LoVo (cell line): ENCODE results near the gene SEMA7A.
A peak's percentile ranks its signal among the peaks of the same experiment; 100 is the strongest.
"Not testable (repeated sequence)": the region's sequence is repeated elsewhere in the genome, so short reads cannot be mapped to it uniquely, and the experiment has no call there.

Experiments
- DNase-seq: peaks from one replicate; pipeline ENCODE4 v3.0.0-alpha.2; 2016; ENCODE audit warnings: low spot score

SEMA7A gene, protein sequence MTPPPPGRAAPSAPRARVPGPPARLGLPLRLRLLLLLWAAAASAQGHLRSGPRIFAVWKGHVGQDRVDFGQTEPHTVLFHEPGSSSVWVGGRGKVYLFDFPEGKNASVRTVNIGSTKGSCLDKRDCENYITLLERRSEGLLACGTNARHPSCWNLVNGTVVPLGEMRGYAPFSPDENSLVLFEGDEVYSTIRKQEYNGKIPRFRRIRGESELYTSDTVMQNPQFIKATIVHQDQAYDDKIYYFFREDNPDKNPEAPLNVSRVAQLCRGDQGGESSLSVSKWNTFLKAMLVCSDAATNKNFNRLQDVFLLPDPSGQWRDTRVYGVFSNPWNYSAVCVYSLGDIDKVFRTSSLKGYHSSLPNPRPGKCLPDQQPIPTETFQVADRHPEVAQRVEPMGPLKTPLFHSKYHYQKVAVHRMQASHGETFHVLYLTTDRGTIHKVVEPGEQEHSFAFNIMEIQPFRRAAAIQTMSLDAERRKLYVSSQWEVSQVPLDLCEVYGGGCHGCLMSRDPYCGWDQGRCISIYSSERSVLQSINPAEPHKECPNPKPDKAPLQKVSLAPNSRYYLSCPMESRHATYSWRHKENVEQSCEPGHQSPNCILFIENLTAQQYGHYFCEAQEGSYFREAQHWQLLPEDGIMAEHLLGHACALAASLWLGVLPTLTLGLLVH

DNA sequence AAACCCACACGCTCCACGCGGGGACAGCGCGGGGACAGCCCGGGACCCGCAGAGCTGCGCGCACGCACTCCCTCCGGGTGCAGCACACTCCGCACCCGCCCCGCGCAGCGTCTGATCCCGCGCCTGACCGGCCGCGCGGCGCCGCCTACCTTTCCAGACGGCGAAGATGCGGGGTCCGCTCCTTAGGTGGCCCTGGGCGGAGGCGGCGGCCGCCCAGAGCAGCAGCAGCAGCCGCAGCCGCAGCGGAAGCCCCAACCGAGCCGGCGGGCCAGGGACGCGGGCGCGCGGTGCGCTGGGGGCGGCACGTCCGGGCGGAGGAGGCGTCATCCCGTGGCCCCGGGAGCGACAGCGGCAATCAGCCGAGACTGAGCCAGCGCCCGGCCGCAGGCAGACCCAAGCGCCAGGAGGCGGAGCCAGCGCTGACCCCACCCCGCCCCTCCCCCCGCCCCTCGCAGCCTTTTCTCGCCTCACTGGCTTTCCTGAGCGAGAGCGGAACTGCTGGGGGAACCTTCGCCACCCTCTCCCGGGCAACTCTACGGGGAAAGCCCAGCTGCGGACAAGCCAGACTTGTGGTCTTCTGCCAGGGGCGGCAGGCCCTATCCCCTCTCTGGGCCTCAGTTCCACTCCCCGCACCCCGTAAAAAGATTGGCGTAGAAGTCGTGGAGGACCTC is at the start of gene SEMA7A:
Gene SEMA7A (minus strand): TSS at position 367 of the 671 bp plus-strand sequence. CDS start 40 bp downstream, at position 327.
- DNase-seq: peak; percentile 84

DNA sequence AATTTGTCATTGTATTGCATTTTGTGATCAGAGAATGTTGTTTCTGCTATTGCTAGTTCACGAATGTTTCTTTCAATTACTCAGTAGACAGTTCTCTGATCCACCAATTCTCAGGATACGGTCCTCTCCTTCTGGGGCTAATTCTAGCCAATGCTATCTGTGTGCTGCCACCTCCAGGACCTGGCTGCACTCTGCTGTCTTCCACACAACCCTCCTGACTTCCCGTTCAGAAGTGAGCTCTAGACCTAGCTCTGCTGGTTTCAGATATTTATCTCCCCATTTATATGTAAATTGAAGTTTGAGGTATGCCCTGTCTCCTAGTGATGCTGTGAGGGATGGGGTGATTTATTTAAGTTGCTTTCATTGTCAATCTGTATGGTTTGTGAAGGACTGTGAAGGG is 48.9 kb upstream of the SEMA7A start:
- DNase-seq: no peak

DNA sequence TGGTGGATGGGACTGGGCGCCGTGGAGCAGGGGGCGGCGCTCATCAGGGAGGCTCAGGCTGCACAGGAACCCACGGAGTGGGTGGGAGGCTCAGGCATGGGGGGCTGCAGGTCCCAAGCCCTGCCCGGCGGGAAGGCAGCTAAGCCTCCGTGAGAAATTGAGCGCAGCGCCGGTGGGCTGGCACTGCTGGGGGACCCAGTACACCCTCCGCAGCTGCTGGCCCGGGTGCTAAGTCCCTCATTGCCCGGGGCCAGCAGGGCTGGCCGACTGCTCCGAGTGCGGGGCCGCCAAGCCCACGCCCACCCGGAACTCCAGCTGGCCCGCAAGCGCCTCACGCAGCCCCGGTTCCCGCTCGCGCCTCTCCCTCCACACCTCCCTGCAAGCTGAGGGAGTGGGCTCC is 46.6 kb upstream of the SEMA7A start:
- not testable (repeated sequence) for DNase-seq

DNA sequence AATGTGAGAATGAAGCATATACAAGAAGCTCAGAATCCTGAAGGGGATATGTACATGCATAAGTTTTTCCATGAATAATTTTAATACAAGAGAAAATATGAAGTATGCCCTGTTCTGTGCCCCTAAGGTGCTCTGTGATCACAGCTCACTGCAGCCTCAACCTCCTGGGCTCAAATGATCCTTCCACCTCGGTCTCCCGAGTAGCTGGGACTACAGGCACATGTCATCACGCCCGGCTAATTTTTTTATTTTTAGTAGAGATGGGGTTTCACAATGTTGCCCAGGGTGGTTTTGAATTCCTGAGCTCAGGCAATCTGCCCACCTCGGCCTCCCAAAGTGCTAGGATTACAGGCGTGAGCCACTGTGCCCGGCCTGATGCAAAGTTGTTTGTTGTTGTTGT is 37.9 kb upstream of the SEMA7A start:
- DNase-seq: not testable (repeated sequence)

DNA sequence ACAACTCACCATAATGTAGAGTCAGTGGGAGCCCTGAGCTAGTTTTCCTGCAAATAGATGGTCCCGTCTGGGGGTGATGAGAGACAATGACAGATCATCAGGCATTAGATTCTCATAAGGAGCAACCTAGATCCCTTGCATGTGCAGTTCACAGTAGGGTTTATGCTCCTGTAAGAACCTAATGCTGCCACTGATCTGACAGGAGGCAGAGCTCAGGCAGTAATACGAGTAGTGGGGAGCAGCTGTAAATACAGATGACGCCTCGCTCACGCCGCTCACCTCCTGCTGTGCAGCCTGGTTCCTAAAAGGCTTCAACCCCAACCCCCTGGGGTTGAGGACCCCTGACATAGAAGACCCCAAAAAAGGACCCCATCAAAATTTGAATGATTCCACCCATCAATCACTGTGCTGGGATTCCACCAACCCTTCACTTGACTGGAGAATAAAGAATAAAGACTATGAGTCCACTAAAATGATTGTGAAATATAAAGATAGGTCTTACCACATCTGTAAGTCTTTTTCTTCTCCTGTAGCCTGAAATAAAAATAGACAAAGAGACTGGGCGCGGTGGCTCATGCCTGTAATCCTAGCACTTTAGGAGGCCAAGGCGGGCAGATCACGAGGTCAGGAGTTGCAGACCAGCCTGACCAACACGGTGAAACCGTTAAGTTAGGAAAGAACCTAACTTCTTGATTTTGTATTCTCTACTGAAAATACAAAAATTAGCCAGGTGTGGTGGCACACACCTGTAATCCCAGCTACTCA is 37.1 kb upstream of the SEMA7A start:
- no peak for DNase-seq

DNA sequence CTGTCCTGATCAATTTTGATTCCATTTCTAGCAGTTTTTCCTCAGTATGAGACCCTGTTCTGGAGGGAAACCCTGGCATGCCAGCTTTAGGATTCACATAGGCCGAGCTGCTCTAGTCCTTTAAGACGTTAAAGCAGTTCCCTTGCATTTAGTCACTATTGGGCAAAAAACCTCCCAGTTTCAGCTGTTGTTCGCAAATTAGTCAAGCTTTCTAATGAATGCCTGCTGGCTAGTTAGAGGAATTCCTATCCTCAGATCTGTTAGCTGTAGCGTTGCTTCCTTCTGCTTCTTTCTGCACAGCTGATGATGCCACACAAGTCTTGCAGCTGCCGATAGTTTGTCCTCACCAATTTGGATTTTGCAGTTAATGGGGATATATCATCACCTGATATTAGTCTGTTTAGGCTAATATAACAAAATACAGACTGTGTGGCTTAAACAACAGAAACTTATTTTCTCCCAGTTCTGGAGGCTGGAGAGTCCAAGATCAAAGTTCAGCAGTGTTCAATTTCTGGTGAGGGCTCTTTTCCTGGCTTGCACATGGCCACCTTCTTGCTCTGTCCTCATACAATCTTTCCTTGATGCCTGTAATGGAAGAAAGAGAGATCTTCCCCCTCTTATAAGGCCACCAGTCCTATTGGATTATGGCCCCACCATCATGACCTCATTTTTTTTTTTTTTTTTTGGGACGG is 34.7 kb upstream of the SEMA7A start:
- no peak for DNase-seq

DNA sequence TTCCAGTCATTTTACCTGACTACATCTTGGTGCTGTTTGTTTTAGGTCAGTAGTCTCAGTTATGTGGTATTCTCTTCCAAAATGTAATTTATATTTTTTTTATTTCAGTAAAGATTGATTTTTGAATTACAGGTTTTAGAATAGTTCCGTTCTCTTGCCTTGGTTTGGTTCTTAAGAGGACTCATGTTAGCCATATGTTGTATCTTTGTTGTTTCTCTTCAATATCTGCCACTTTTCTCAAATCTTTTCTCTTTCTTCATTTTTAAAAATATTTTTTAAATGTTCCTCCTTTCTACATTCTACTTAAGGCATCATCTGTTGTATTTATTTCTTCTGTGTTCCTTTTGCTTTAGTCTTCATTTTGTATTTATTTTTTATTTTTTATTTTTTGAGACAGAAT is 32.8 kb upstream of the SEMA7A start:
- DNase-seq: no peak

DNA sequence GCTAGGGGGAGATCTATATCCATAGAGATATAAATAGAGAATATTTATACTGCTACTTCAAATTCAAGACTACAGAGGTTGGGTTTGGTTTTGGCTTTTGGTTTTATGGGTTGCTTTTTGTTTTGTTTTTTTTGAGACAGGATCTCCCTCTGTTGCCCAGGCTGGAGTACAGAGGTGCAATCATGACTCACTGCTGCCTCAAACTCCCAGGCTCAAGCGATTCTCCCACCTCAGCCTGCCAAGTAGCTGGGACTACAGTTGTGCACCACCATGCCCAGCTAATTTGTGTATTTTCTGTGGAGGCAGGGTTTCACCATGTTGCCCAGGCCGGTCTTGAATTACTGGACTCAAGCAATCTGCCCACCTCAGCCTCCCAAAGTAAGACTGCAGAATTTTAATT is 31.1 kb upstream of the SEMA7A start:
- DNase-seq: no peak

DNA sequence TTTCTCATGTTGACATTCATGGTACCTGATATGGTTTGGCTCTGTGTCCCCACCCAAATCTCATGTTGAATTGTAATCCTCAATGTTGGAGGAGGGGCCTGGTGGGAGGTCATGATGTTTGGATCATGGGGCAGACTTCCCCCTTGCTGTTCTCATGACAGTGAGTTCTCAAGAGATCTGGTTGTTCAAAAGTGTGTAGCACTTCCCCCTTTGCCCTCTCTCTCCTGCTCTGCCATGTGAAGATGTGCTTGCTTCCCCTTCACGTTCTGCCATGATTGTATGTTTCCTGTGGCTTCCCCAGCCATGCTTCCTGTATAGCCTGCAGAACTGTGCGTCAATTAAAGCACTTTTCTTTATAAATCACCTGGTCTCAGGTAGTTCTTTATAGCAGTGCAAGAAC is 30.5 kb upstream of the SEMA7A start:
- no peak for DNase-seq

DNA sequence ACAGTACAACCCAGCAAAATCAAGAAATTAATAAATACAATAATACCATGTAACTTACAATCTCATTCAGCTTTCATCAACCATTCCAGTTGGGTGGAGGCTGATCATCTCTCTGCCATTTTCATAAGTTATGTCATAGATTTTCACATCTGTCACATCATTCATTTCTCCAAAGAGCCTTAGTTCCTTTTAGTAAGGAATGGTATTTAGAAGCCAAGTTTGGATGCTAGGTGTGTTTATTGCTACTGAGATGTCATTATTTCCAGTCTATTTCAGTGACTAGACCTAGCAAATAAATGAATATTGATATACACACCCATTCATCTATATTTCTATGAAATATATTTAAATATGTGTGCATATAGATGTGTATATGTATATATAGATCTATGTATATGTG is 29.9 kb upstream of the SEMA7A start:
- no peak for DNase-seq

DNA sequence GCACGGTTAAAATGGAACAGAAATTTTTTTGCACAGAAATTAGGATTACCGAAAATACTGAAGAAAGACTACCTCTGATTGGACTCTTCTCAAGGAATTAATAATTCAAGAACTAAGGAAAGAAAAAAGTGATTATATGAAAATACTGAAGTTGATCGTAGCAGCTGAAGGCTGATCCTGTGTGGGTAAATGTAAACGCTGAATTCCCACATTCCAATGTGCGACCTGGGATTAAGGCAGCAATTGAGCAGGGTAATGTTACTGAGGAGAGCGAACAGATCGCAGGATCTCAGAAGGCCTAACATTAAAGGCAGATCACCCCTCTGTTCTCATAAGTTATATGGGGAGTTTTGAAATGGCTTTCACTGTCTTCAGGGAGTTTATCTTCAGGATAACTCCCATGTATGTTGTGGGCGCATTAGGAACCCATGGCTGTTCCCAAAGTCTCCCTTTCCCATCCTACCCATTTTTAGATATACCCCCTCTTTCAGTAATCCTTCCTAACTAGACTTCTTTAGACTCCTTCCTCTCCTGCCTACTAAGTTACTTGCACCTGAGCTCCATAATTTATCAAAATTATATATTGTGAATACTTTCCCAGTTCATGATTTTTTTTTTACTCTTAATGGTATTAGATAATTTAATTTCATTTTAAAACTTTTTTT is 28.2 kb upstream of the SEMA7A start:
- no peak for DNase-seq

DNA sequence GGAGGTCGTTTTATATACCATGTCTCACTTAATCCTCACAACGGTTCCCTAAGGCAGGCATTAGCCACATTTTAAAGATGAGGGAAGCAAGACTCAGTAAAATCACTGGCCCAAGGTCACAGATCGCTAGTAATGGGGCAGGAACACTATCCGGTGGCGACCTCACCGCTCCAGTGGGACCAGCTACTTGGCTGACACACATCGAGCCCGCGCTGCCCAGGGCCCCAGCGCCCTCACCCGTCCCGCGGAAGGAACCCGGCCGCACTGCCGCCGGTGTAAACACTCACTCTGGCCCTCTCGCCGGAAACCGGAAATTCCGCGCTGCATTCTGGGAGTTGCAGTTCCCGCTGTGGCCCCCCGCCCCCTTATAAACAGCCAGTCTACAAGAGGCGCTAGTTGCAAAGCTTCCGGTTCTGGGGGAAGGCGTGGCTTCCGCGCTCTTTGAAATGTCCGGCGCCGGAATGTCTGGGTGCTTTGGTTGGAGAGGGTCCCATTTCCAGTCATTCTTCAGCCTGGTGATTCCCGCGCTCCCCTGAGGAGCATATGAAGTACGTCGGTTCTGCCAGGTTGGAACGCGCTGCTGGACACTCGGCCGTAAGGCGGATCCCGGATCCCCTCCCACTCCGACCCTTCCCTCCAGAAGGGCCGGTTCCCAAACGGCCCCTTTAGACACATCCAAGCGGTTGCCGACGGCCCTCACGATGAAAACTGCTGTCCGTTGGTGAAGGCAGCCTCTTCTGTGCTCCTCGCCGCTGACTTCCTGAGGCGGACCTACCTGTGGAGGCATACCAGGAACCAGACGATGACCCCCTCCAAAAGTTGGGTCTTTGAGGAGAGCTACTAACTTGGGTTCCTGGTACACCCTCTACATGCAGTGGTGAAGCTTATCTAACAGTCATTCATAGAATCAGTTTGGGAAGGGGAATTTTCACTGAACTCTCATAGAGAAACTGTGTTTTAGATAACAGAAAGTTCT is 27.4 kb upstream of the SEMA7A start, which contains the start of gene UBL7:
Gene UBL7 (minus strand): TSS at position 290 of the 976 bp plus-strand sequence. CDS start 2,293 bp downstream, outside the sequence.
- DNase-seq: peak; percentile 98

DNA sequence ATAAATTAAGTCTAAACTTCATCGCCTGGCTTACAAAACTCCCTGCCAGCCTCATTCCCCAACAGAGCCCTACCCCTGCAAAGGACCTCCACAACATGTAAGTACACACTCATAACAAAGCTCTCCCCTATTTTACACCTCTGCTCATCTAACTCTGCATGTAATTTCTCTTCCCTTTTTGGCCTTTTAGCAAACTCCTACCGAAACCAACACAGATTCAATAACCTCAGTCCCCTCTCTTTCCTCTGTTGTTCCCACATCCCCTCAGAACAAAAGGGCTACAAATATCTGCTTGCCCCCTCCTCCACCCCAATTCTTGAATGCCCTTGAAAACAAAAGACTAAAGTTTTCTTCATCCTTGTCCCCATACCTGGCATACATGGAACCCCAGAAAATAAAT is 26.5 kb upstream of the SEMA7A start:
- DNase-seq: no peak

DNA sequence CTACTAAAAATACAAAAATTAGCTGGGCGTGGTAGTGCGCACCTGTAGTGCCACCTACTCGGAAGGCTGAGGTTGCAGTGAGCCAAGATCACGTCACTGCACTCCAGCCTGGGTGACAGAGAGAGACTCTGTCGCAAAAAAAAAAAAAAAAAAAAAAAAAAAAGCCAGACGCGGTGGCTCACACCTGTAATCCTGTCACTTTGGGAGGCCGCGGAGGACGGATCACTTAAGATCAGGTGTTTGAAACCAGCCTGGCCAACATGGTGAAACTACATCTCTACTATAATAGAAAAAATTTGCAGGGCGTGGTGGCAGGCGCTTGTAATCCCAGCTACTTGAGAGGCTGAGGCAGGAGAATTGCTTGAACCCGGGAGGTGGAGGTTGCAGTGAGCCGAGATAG is 26.0 kb upstream of the SEMA7A start:
- not testable (repeated sequence) for DNase-seq

DNA sequence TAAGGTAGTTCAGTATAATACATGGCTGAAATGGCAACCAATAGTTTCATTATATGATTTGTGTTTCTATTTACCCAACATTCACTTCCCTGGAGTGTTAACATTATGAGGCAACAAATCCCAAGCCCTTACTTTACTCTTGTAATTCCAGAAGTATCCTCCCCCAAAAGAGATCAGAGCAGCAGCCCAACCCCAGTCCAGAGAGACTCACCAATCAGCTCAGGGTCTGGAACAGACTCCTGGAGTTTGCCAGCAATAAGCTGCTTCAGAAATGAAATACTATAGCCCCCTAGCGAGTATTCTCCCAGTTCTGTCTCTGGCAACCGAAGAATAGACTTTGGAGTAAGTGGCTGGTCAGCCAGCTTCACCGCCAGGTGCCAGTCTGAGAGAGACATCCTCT is 24.7 kb upstream of the SEMA7A start:
- no peak for DNase-seq

DNA sequence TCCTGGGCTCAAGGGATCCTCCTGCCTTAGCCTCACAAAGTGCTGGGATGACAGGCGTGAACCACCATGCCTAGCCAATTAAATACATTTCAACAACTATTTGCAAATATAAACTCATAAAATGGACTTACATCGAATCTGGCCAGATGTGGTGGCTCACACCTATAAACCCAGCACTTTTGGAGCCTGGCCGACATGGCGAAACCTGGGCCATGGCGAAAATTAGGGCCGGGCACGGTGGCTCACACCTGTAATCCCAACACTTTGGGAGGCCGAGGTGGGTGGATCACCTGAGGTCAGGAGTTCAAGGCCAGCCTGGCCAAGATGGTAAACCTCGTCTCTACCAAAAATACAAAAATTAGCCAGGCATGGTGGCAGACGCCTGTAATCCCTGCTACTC is 23.3 kb upstream of the SEMA7A start:
- not testable (repeated sequence) for DNase-seq

DNA sequence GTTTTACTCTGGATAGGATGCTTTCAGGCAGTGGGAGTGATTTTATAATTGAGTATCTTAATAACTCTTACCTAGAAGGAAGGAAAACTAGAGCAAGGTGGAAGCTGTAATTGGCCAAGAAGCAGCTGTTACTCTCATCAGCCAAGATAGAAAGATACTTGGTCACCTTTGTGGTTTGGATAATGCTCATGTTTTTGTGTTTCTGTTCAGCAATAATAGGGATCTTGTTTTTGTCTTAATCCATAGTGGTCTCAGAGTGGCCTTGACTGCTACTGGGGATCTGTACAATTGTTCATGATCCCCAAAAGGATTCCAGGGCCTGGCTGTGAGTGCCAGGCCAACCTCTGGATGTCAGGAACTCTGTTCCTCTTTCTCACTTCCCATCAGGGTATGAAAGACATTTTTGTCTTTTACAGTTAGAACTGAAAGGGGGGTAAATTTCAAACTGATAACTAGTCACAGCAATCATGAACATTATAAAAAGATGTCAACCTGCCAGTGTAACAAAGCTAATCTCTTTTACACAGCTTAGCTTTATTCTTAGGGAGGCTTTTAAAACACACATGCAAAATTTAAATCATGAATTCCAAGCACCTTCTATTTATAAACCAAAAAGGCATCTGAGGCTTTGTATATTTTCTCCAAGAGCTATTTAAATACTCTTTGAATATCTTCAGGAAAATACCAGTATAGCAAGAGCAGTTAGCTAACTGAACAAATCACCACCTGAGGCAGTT is 21.2 kb upstream of the SEMA7A start:
- DNase-seq: no peak

DNA sequence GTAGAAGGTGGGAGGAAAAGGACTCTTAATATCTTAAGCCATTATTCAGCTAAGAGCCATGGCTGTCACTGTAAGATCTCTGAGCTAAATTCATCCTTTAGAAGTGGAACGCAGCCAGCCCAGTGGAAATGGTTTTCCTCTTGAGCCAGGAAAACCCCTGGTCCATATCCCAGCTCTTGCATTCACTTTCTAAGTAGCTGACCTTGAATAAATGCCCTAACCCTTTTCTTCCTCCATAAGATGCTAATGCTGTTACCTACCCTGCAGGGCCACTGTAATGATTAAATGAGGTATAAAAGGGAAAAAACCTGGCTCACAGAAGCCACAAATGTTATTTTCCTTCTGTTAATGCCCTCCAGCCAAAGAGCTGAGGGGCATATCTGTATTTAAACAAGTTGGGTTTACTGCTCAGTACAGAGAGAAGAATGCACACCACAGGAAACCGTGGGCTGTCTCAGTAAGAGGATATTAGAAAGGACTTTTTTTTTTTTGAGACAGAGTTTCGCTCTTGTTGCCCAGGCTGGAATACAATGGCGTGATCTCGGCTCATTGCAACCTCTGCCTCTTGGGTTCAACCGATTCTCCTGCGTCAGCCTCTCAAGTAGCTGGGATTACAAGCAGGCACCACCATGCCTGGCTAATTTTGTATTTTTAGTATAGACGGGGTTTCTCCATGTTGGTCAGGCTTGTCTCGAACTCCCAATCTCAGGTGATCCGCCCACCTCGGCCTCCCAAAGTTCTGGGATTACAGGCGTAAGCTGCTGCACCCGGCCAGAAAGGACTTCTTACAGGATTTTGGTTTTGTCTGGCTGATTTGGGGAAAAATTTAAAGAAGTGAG is 20.4 kb upstream of the SEMA7A start:
- DNase-seq: no peak
